Activated naive CD4-positive, alpha-beta T cell treated with Interleukin-2 at 50 U/mL for 16 hours (primary cell): ENCODE data around the gene NOL9.
"Not testable (repeated sequence)": the region's sequence is repeated elsewhere in the genome, so short reads cannot be mapped to it uniquely, and the experiment has no call there.

ENCODE experiments used
- DNase-seq: peaks from one replicate; pipeline ENCODE4 v3.0.0-alpha.2; 2020

Gene NOL9

GRCh38 chr1:6500544-6501278 lies 53.6 kb downstream of the NOL9 start:
- no peak for DNase-seq

- DNase-seq: no peak
Observed at GRCh38 chr1:6499296-6499695, 55.0 kb downstream of the NOL9 start.

- no peak for DNase-seq
Observed at GRCh38 chr1:6498576-6499111, 55.7 kb downstream of the NOL9 start.

GRCh38 chr1:6497867-6498575 lies 56.3 kb downstream of the NOL9 start:
- no peak for DNase-seq

GRCh38 chr1:6497215-6497866 lies 57.0 kb downstream of the NOL9 start:
- DNase-seq: peak; percentile 57

GRCh38 chr1:6496890-6497214 lies 57.5 kb downstream of the NOL9 start:
- no peak for DNase-seq

GRCh38 chr1:6496365-6496721 lies 58.0 kb downstream of the NOL9 start:
- DNase-seq: no peak

GRCh38 chr1:6495540-6496364 lies 58.6 kb downstream of the NOL9 start:
- no peak for DNase-seq

- no peak for DNase-seq
Observed at GRCh38 chr1:6495041-6495441, 59.3 kb downstream of the NOL9 start.

GRCh38 chr1:6494627-6495026 lies 59.7 kb downstream of the NOL9 start:
- no peak for DNase-seq

- not testable (repeated sequence) for DNase-seq
Observed at GRCh38 chr1:6493834-6494223, 60.5 kb downstream of the NOL9 start.

GRCh38 chr1:6491966-6492365 lies 62.3 kb downstream of the NOL9 start:
- no peak for DNase-seq

- DNase-seq: no peak
Observed at GRCh38 chr1:6491480-6491962, 62.8 kb downstream of the NOL9 start, which contains the start of gene PLEKHG5. TSS of gene PLEKHG5 (minus strand) at chr1:6491667. CDS start at chr1:6477571, 14,096 bp downstream.

- no peak for DNase-seq
Observed at GRCh38 chr1:6491081-6491449, 63.2 kb downstream of the NOL9 start.

- DNase-seq: peak; percentile 64
Observed at GRCh38 chr1:6490181-6491080, 63.9 kb downstream of the NOL9 start.

- DNase-seq: peak; percentile 82
Observed at GRCh38 chr1:6489799-6490180, 64.5 kb downstream of the NOL9 start.

- no peak for DNase-seq
Observed at GRCh38 chr1:6489383-6489765, 64.9 kb downstream of the NOL9 start.

- DNase-seq: no peak
Observed at GRCh38 chr1:6488602-6489382, 65.5 kb downstream of the NOL9 start.

GRCh38 chr1:6487804-6488484 lies 66.4 kb downstream of the NOL9 start:
- DNase-seq: no peak

- DNase-seq: peak; percentile 89
Observed at GRCh38 chr1:6486433-6487011, 67.8 kb downstream of the NOL9 start.
